Measurements from ENCODE around the gene MSLN. TPM values are rescaled to one million over a fixed set of nuclear protein-coding genes. Genes with fewer than 3 reads are reported as not detected.
A peak's percentile ranks its signal among the peaks of the same experiment; 100 is the strongest.

The MSLN gene
- total RNA-seq, 2 experiments from 2014 or later, result not detected

DNA sequence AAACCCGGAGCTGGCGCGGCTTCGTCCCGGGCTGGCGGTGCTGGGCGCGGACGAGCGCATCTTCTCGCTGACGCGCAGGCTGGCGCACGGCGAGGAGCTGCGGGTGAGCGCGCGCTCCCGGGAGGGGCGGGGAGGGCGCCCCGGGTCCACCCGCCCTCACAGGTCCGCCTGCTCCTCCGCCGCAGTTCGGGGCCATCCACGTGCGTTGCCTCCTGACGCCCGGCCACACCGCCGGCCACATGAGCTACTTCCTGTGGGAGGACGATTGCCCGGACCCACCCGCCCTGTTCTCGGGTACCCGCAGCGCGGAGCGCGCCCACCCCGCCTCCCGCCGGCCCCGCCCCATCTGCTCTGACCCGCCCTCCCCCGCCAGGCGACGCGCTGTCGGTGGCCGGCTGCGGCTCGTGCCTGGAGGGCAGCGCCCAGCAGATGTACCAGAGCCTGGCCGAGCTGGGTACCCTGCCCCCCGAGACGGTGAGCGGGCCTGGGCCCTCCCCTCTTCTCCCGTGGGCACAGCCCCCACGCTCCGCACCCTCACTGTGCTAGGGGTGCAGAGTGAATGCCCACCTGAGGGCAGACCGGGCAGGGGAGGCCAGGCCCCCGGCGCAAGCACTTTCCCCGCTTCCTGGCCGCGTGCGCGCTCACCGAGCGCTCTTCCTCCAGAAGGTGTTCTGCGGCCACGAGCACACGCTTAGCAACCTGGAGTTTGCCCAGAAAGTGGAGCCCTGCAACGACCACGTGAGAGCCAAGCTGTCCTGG lies 32.2 kb upstream of the MSLN start:
- intact Hi-C loops (cut with micrococcal nuclease), result no loop called here
- DNase-seq (peak; percentile 72), ATAC-seq (peak; percentile 58)
- Mint-ChIP-seq H3K27ac (no peak overlapping the region), H3K4me3 (peak overlapping the region; percentile 62), H3K36me3 (ENCODE audit: low read depth) (no peaks in the 10 kb centered on the region), H3K27me3 (no peaks in the 10 kb centered on the region), H3K4me1 (ENCODE audit: low read depth) (peaks cover 3% of the 10 kb centered on the region), H3K9me3 (no peaks in the 10 kb centered on the region)
- ChIA-PET CTCF (interaction anchor here (0.7 to 19.6 kb wide), 2 partner anchors 16 to 1792 kb away, joined by 3 to 207 read pairs; partner anchors contain the start of genes AMDHD2 and METRN), POLR2A (interaction anchor here (0.6 to 4.8 kb wide), 9 partner anchors 9 to 66 kb away, joined by 3 to 37 read pairs (median 3); partner anchors contain the start of genes ANTKMT, CIAO3, METRN and RHBDL1)
- TF ChIP-seq, protein P1, sequence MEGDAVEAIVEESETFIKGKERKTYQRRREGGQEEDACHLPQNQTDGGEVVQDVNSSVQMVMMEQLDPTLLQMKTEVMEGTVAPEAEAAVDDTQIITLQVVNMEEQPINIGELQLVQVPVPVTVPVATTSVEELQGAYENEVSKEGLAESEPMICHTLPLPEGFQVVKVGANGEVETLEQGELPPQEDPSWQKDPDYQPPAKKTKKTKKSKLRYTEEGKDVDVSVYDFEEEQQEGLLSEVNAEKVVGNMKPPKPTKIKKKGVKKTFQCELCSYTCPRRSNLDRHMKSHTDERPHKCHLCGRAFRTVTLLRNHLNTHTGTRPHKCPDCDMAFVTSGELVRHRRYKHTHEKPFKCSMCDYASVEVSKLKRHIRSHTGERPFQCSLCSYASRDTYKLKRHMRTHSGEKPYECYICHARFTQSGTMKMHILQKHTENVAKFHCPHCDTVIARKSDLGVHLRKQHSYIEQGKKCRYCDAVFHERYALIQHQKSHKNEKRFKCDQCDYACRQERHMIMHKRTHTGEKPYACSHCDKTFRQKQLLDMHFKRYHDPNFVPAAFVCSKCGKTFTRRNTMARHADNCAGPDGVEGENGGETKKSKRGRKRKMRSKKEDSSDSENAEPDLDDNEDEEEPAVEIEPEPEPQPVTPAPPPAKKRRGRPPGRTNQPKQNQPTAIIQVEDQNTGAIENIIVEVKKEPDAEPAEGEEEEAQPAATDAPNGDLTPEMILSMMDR (IDR thresholded peaks at IDR 0.05), result no peak

DNA sequence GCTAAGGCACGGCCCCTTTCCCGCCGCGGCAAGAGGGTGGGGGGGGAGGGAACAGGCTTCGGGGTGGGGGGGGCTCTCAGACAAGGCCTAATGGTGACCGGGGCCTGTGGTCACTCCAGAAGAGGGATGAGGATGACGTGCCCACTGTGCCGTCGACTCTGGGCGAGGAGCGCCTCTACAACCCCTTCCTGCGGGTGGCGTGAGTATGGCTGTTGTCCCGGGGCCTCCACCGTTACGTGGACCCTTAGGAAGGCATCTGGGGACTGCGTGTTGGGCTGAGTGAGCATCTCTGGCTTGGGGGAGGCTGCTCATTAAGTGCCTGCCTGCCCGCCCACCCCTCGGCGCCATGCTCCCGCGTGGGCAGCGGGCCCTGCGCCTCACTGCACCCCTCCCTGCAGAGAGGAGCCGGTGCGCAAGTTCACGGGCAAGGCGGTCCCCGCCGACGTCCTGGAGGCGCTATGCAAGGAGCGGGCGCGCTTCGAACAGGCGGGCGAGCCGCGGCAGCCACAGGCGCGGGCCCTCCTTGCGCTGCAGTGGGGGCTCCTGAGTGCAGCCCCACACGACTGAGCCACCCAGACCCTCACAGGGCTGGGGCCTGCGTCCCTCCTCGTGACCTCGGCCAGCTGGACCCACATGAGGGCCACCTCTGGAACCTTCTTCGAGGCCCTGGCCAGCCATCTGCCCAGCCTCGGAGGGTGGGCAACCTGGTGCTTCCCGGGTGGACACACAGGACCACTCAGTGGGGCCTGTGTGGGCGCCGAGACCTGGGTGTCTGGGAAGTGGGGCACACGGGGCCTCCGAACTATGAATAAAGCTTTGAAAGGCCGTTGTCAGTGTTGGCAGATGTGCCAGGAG lies 31.4 kb upstream of the MSLN start:
- ATAC-seq, result no peak
- ChIA-PET CTCF (interaction anchor here (0.8 to 19.6 kb wide), 3 partner anchors 9 to 56 kb away, joined by 3 to 207 read pairs (median 4); partner anchors contain the start of gene METRN), POLR2A (interaction anchor here (0.7 to 2.6 kb wide), 6 partner anchors 8 to 60 kb away, joined by 3 to 13 read pairs (median 8); partner anchors contain the start of genes ANTKMT and CIAO3)
- TF ChIP-seq, protein P1 (IDR thresholded peaks at IDR 0.05), result no peak
- Mint-ChIP-seq H3K9me3 (no peaks in the 10 kb centered on the region), H3K4me1 (ENCODE audit: low read depth) (peaks cover 3% of the 10 kb centered on the region), H3K27ac (no peak overlapping the region), H3K4me3 (peak overlapping the region; percentile 62), H3K36me3 (ENCODE audit: low read depth) (peaks cover 2% of the 10 kb centered on the region), H3K27me3 (no peaks in the 10 kb centered on the region)
- intact Hi-C loops (cut with micrococcal nuclease), result no loop called here
- DNase-seq, result no peak

DNA sequence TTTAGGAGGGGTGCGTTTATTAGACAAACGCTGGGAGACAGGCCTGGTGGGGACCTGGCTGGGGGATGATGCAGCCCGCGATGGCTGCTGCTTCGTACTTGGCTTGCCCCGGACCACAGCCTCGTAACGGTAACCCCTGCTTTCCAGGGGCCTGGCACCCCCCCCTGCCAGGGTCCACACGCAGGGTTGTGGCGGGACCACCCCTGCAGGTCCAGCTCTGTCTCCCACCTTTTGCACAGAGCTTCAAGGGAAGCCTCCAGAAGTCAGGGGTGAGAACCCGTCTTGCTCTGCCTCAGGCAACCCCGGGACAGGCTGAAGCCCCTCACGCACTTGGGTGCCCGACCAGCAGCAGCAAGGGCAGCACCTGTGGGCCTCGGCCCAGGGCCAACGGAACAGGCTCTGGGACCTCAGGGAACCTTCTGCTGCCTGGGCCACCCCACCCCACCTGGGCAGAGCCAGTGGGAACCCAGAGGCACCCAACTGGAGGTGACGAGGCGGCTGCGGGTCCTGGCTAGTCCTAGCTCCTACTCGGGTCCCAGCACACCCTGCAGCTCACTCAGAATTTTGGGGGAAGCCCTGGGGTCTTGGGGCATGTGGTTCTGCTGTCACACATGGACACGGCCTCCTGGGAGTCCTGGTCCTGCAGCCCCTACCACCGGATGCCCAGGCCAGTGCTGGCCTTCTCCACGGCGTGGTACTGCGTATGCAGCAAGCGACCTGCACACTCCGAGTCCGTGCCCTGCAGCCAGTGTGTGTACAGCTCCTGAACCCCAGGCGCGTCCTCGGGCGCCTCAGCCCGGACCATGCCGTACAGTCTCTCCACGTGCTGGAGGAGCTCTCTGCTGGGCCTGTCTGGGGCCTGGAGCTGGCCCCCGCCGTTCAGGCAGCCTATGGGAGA lies 30.5 kb upstream of the MSLN start:
- H3K4me3 Mint-ChIP-seq, result no peak overlapping the region
- ChIA-PET POLR2A (interaction anchor here (0.7 to 2.6 kb wide), 5 partner anchors 9 to 81 kb away, joined by 3 to 13 read pairs (median 4); partner anchors contain the start of genes ANTKMT, CIAO3 and WDR90), CTCF (interaction anchor here (0.8 to 19.6 kb wide), 4 partner anchors 9 to 55 kb away, joined by 3 to 207 read pairs (median 4); partner anchors contain the start of genes ANTKMT and METRN)
- DNase-seq (peak; percentile 2), ATAC-seq (no peak)
- H3K27ac Mint-ChIP-seq, result no peak overlapping the region
- no peaks in the 10 kb centered on the region for H3K9me3 Mint-ChIP-seq
- no peaks in the 10 kb centered on the region for H3K27me3 Mint-ChIP-seq
- peaks cover 5% of the 10 kb centered on the region for H3K4me1 Mint-ChIP-seq (ENCODE audit: low read depth)
- H3K36me3 Mint-ChIP-seq (ENCODE audit: low read depth), result peaks cover 2% of the 10 kb centered on the region
- intact Hi-C loops (cut with micrococcal nuclease), result no loop called here
- TF ChIP-seq, protein P1 (IDR thresholded peaks at IDR 0.05), result no peak

DNA sequence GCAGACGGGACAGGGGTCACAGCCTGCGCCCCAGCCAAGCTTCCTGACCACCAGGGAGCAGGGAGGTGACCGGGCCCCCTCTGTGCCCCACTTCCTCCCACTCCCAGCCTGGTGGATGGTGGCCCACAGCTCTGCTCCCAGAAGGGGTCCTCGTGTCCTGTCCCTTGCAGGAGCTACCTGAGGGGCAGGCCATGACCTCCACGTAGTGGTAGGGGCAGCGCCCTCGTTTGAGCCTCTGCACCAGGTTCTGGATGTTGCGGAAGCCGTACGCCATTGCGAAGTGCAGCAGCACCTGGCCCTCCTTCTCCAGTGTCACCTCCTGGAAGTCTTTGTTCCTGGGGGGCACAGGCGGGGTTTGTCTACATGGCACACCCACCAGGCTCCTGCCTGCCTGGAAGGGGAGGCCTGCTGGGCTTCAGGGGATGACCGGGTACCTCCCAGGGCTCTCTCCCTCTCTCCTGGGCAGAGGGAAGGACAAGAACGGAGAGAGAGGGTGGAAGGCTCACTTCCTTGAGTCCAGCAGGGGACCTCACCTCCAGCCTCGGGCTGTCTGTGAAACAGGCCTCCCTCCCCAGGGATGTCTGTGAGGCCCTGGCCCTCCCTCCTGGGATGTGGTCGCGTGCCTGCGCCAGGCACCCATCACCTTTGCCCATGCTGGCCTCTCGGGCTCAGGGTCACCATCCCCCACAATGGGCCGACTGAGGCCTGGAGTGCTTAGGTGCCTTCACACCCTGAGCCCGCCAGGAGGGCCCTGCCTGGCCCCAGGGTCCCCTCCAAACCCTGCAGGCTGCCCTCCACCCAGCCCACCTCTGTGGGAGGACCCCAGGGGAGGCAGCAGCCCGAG lies 29.6 kb upstream of the MSLN start:
- TF ChIP-seq, protein P1 (IDR thresholded peaks at IDR 0.05), result no peak
- Mint-ChIP-seq H3K27ac (no peak overlapping the region), H3K9me3 (no peaks in the 10 kb centered on the region), H3K4me1 (ENCODE audit: low read depth) (peaks cover 12% of the 10 kb centered on the region), H3K27me3 (no peaks in the 10 kb centered on the region), H3K4me3 (no peak overlapping the region), H3K36me3 (ENCODE audit: low read depth) (peaks cover 4% of the 10 kb centered on the region)
- CTCF ChIA-PET, result interaction anchor here (1.0 to 19.6 kb wide), 3 partner anchors 10 to 19 kb away, joined by 3 to 207 read pairs (median 4); partner anchors contain the start of genes ANTKMT, CIAO3 and METRN
- POLR2A ChIA-PET, result interaction anchor here (1.0 to 2.6 kb wide), 4 partner anchors 10 to 81 kb away, joined by 3 to 13 read pairs (median 8); partner anchors contain the start of genes ANTKMT, CIAO3 and WDR90
- DNase-seq, result peak; percentile 1
- no peak for ATAC-seq
- intact Hi-C loops (cut with micrococcal nuclease), result no loop called here
